Trophoblast cell (in vitro differentiated cells and primary cell): ENCODE measurements around the gene STYX. TPM values are rescaled to one million over a fixed set of nuclear protein-coding genes. Genes with fewer than 3 reads are reported as not detected.
A peak's percentile ranks its signal among the peaks of the same experiment; 100 is the strongest.

Experiments
- DNase-seq, 2 donors: peaks; one replicate each; pipeline ENCODE4 v3.0.0-alpha.2; 2016
- H2AFZ ChIP-seq: 2 replicates; pipeline ENCODE4 v1.6.1; 2013; ENCODE audit warnings: low read length, moderate library complexity, mild to moderate bottlenecking; ENCODE audit not compliant: insufficient read depth, poor library complexity
- H2AK5ac ChIP-seq: 2 replicates; pipeline ENCODE4 v1.6.1; 2013; ENCODE audit warnings: mild to moderate bottlenecking, low read length
- H2BK120ac ChIP-seq: 2 replicates; pipeline ENCODE4 v1.6.1; 2013; ENCODE audit warnings: low read length, mild to moderate bottlenecking, moderate library complexity; ENCODE audit not compliant: insufficient read depth, poor library complexity
- H2BK12ac ChIP-seq: 2 replicates; pipeline ENCODE4 v1.6.1; 2013; ENCODE audit warnings: mild to moderate bottlenecking, low read length, moderate library complexity
- H2BK5ac ChIP-seq: 2 replicates; pipeline ENCODE4 v1.6.1; 2013; ENCODE audit warnings: low read length, low read depth, moderate library complexity, mild to moderate bottlenecking; ENCODE audit not compliant: poor library complexity
- H3K14ac ChIP-seq: 2 replicates; pipeline ENCODE4 v1.6.1; 2013; ENCODE audit warnings: mild to moderate bottlenecking, low read length
- H3K18ac ChIP-seq: 2 replicates; pipeline ENCODE4 v1.6.1; 2013; ENCODE audit warnings: mild to moderate bottlenecking, low read length
- H3K23ac ChIP-seq: 2 replicates; pipeline ENCODE4 v1.6.1; 2013; ENCODE audit warnings: low read length
- H3K27ac ChIP-seq: 2 replicates; pipeline ENCODE4 v1.5.1; 2013; ENCODE audit warnings: low read depth, mild to moderate bottlenecking, inconsistent platforms, low read length, moderate library complexity
- H3K27me3 ChIP-seq: 2 replicates; pipeline ENCODE4 v1.6.1; 2013; ENCODE audit warnings: inconsistent platforms, mild to moderate bottlenecking, low read length, moderate library complexity; ENCODE audit not compliant: insufficient read depth
- H3K36me3 ChIP-seq, 2 experiments: 1 replicate in 1 of 2; 2 replicates in 1 of 2; pipeline ENCODE4 v1.6.1; 2013; ENCODE audit warnings: low read length in 2 of 2, mild to moderate bottlenecking in 2 of 2, moderate library complexity in 1 of 2; ENCODE audit not compliant: insufficient read depth in 2 of 2, control insufficient read depth in 1 of 2
- H3K4ac ChIP-seq: 2 replicates; pipeline ENCODE4 v1.6.1; 2013; ENCODE audit warnings: low read depth, mild to moderate bottlenecking, low read length, moderate library complexity
- H3K4me1 ChIP-seq, 2 experiments: 1 replicate in 1 of 2; 2 replicates in 1 of 2; pipeline ENCODE4 v1.6.1; 2013; ENCODE audit warnings: low read length in 2 of 2, mild to moderate bottlenecking in 2 of 2, moderate library complexity in 1 of 2; ENCODE audit not compliant: insufficient read depth in 2 of 2, control insufficient read depth in 1 of 2
- H3K4me2 ChIP-seq: 2 replicates; pipeline ENCODE4 v1.6.1; 2013; ENCODE audit warnings: inconsistent platforms, mild to moderate bottlenecking, low read length, moderate library complexity
- H3K4me3 ChIP-seq: 2 replicates; pipeline ENCODE4 v1.5.1; 2013; ENCODE audit warnings: mild to moderate bottlenecking, low read depth, low read length, inconsistent platforms
- H3K79me1 ChIP-seq: one replicate; pipeline ENCODE4 v1.6.1; 2013; ENCODE audit warnings: low read length
- H3K79me2 ChIP-seq: 2 replicates; pipeline ENCODE4 v1.6.1; 2013; ENCODE audit warnings: low read length, mild to moderate bottlenecking; ENCODE audit not compliant: control insufficient read depth, insufficient read depth, poor library complexity
- H3K9ac ChIP-seq: 2 replicates; pipeline ENCODE4 v1.6.1; 2013; ENCODE audit warnings: mild to moderate bottlenecking, low read length
- H3K9me3 ChIP-seq: 2 replicates; pipeline ENCODE4 v1.6.1; 2013; ENCODE audit warnings: low read depth, mild to moderate bottlenecking, control low read depth, inconsistent platforms, low read length; ENCODE audit not compliant: insufficient read depth
- H4K12ac ChIP-seq: 2 replicates; pipeline ENCODE4 v1.6.1; 2013; ENCODE audit warnings: low read depth, mild to moderate bottlenecking, low read length, moderate library complexity
- H4K8ac ChIP-seq: 2 replicates; pipeline ENCODE4 v1.6.1; 2013; ENCODE audit warnings: low read depth, mild to moderate bottlenecking, low read length, moderate library complexity
- H4K91ac ChIP-seq: one replicate; pipeline ENCODE4 v1.6.1; 2013; ENCODE audit warnings: low read depth, mild to moderate bottlenecking, low read length, moderate library complexity
- WGBS: extraction: QIAGEN DNeasy Blood & Tissue Kit; methylation state at CpG from one replicate; pipeline ENCODE4 v1.1.7; 2013; ENCODE audit warnings: missing lambda C conversion rate; ENCODE audit not compliant: insufficient read length, insufficient coverage; ENCODE audit errors: extremely low coverage; 5-methylcytosine and 5-hydroxymethylcytosine counted together
- polyA plus RNA-seq: library from polyadenylated mRNA; stranded (reverse); fragments of 200-250 nt; gene quantifications from 2 replicates; pipeline ENCODE4 v1.2.3, GENCODE V29; 2013

STYX gene, protein sequence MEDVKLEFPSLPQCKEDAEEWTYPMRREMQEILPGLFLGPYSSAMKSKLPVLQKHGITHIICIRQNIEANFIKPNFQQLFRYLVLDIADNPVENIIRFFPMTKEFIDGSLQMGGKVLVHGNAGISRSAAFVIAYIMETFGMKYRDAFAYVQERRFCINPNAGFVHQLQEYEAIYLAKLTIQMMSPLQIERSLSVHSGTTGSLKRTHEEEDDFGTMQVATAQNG
- 11.7 and 12.4 TPM in 2 replicates for polyA plus RNA-seq

GRCh38 chr14:52729925-52730708 is at the start of gene STYX:
TSS of gene STYX (plus strand) at chr14:52730166. CDS start at chr14:52730475, 309 bp downstream.
- H3K9me3 ChIP-seq: no peaks in the 10 kb centered on the region
- peak within 1 kb of the TSS; percentile 92 for H2BK5ac ChIP-seq
- H3K4me3 ChIP-seq: peak within 1 kb of the TSS; percentile 81
- H3K79me2 ChIP-seq: peaks cover 10% of the 10 kb centered on the region
- H3K27ac ChIP-seq: peak within 1 kb of the TSS; percentile 70
- no CpG with 5 or more reads among the region's 72 CpGs for WGBS
- H3K23ac ChIP-seq: no peak within 1 kb of the TSS
- peak within 1 kb of the TSS; percentile 60 for H2AK5ac ChIP-seq
- peak within 1 kb of the TSS; percentile 67 for H3K4me2 ChIP-seq
- peaks cover 4% of the 10 kb centered on the region in 2 experiments for H3K4me1 ChIP-seq
- peak within 1 kb of the TSS; percentile 80 for H4K8ac ChIP-seq
- H2BK120ac ChIP-seq: peak within 1 kb of the TSS; percentile 90
- H2AFZ ChIP-seq: peak within 1 kb of the TSS; percentile 95
- H3K14ac ChIP-seq: peak within 1 kb of the TSS; percentile 95
- H4K12ac ChIP-seq: peak within 1 kb of the TSS; percentile 62
- peaks cover 7% of the 10 kb centered on the region for H3K79me1 ChIP-seq
- peak within 1 kb of the TSS; percentile 71 for H3K9ac ChIP-seq
- peaks cover 9 to 14% of the 10 kb centered on the region in 2 experiments for H3K36me3 ChIP-seq
- peak within 1 kb of the TSS; percentile 95 for H3K18ac ChIP-seq
- no peaks in the 10 kb centered on the region for H3K27me3 ChIP-seq
- peak; percentile 99 for DNase-seq
- H2BK12ac ChIP-seq: peak within 1 kb of the TSS; percentile 2
- peak within 1 kb of the TSS; percentile 85 for H3K4ac ChIP-seq
- peak within 1 kb of the TSS; percentile 83 for H4K91ac ChIP-seq

DNA sequence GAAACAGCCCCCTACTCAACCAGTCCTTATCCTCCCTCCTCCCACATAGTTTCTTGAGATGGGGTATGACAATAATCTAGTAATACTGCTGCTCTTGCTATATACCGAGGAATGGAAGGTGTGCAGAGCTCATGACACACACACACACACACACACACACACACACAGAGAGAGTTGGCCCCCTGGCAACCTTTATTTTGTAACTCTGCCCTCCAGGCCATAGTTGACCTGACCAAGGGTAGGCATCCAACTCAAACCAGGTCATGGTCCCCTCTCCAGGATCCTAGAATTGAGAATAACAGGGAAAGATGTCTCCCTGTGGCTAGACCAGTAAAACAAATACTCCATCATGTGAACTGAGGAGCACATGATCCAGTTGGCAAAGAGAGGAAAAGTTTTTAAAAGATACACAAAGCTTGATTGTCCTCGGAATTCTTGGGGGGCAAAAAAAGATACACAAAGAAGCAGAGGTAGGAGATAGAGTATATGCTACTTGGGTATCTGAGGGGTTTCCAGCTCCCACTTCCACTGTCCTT is 45.9 kb upstream of the STYX start:
- no peak overlapping the region for H3K9ac ChIP-seq
- WGBS: no CpG with 5 or more reads among the region's 2 CpGs
- H3K4me1 ChIP-seq: no peaks in the 10 kb centered on the region
- no peak overlapping the region for H3K4ac ChIP-seq
- no peak overlapping the region for H4K91ac ChIP-seq
- no peak overlapping the region for H3K23ac ChIP-seq
- no peak overlapping the region for H2AFZ ChIP-seq
- H3K79me1 ChIP-seq: no peaks in the 10 kb centered on the region
- no peak overlapping the region for H3K27ac ChIP-seq
- H3K9me3 ChIP-seq: no peaks in the 10 kb centered on the region
- no peaks in the 10 kb centered on the region for H3K27me3 ChIP-seq
- no peak overlapping the region for H3K4me3 ChIP-seq
- H4K8ac ChIP-seq: no peak overlapping the region
- no peak overlapping the region for H3K4me2 ChIP-seq
- no peak overlapping the region for H3K14ac ChIP-seq
- H2AK5ac ChIP-seq: no peak overlapping the region
- no peaks in the 10 kb centered on the region for H3K36me3 ChIP-seq
- no peak overlapping the region for H2BK5ac ChIP-seq
- no peak overlapping the region for H4K12ac ChIP-seq
- no peak overlapping the region for H2BK12ac ChIP-seq
- H2BK120ac ChIP-seq: no peak overlapping the region
- no peak for DNase-seq
- no peaks in the 10 kb centered on the region for H3K79me2 ChIP-seq
- no peak overlapping the region for H3K18ac ChIP-seq

- Histone ChIP-seq H2BK12ac (no peak overlapping the region), H3K4me3 (no peak overlapping the region)
- no CpG with 5 or more reads among the region's 1 CpG for WGBS
Measured at GRCh38 chr14:52686176-52686575, 43.8 kb upstream of the STYX start.

GRCh38 chr14:52690983-52691760 is 38.8 kb upstream of the STYX start:
- no peaks in the 10 kb centered on the region for H3K4me1 ChIP-seq
- H4K8ac ChIP-seq: no peak overlapping the region
- no peak overlapping the region for H3K23ac ChIP-seq
- H3K27ac ChIP-seq: no peak overlapping the region
- H3K9me3 ChIP-seq: no peaks in the 10 kb centered on the region
- peaks cover 6% of the 10 kb centered on the region for H3K79me2 ChIP-seq
- H3K4ac ChIP-seq: no peak overlapping the region
- H2AFZ ChIP-seq: no peak overlapping the region
- H3K36me3 ChIP-seq: no peaks in the 10 kb centered on the region
- WGBS: no CpG with 5 or more reads among the region's 7 CpGs
- peaks cover 6% of the 10 kb centered on the region for H3K79me1 ChIP-seq
- no peak overlapping the region for H2BK120ac ChIP-seq
- no peak overlapping the region for H3K4me2 ChIP-seq
- no peak overlapping the region for H2BK5ac ChIP-seq
- H2AK5ac ChIP-seq: no peak overlapping the region
- H3K14ac ChIP-seq: no peak overlapping the region
- H3K27me3 ChIP-seq: no peaks in the 10 kb centered on the region
- no peak for DNase-seq
- no peak overlapping the region for H3K4me3 ChIP-seq
- no peak overlapping the region for H3K18ac ChIP-seq
- no peak overlapping the region for H4K91ac ChIP-seq
- no peak overlapping the region for H4K12ac ChIP-seq
- H3K9ac ChIP-seq: no peak overlapping the region
- H2BK12ac ChIP-seq: no peak overlapping the region

More at GRCh38 chr14:52686176-52686575, 43.8 kb upstream of the STYX start:
- Histone ChIP-seq H3K23ac (no peak overlapping the region), H3K79me1 (no peaks in the 10 kb centered on the region), H4K91ac (no peak overlapping the region), H2BK5ac (no peak overlapping the region), H3K18ac (no peak overlapping the region), H3K9me3 (no peaks in the 10 kb centered on the region), H4K12ac (no peak overlapping the region), H3K4me2 (no peak overlapping the region), H2AK5ac (no peak overlapping the region), H3K27me3 (no peaks in the 10 kb centered on the region), H3K14ac (no peak overlapping the region), H3K79me2 (no peaks in the 10 kb centered on the region), H3K36me3 (no peaks in the 10 kb centered on the region), H3K9ac (no peak overlapping the region), H4K8ac (no peak overlapping the region), H3K27ac (no peak overlapping the region), H2AFZ (no peak overlapping the region), H3K4me1 (no peaks in the 10 kb centered on the region), H2BK120ac (no peak overlapping the region), H3K4ac (no peak overlapping the region)
- no peak for DNase-seq
